ENCODE results near the gene SUSD4.

- no peak for TF ChIP-seq CTCF (IDR thresholded peaks at IDR 0.05)
- TF ChIP-seq PBX3 (IDR thresholded peaks at IDR 0.05), result no peak
- peak; percentile 81 for TF ChIP-seq JUNB (IDR thresholded peaks at IDR 0.05)
Observed at GRCh38 chr1:223258751-223259198, 105.2 kb downstream of the SUSD4 start.

Measured in A549 (cell line).